Stimulated activated CD4-positive, alpha-beta T cell treated with anti-CD3 and anti-CD28 coated beads, Interleukin-2, amount 100 ng/mL, for 48 hours (primary cell): ENCODE data around the gene BMPR1B.
"Not testable (repeated sequence)": the region's sequence is repeated elsewhere in the genome, so short reads cannot be mapped to it uniquely, and the experiment has no call there.

Source experiments
- DNase-seq, 2 donors: peaks; one replicate each; pipeline ENCODE4 v3.0.0-alpha.2; 2020

The BMPR1B gene

DNA sequence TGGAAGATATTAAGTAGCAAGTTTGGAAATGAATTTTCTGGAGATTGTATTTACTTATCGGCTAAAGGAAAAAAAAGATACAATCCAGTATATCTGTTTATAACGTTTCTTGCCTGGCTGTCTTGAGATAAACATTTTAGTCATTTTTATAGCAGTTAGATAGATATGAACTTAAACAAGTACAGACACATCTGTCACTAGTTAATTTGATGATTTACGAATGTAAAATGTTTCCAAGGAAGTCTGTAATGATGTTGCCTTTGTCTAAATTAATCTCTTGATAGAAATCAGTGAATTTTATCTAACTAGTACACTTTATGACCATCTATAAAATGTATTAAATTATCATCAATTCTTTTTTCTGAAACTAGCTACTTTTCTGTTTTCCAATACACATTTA, 5.7 kb downstream of the BMPR1B start:
- no peak for DNase-seq

DNA sequence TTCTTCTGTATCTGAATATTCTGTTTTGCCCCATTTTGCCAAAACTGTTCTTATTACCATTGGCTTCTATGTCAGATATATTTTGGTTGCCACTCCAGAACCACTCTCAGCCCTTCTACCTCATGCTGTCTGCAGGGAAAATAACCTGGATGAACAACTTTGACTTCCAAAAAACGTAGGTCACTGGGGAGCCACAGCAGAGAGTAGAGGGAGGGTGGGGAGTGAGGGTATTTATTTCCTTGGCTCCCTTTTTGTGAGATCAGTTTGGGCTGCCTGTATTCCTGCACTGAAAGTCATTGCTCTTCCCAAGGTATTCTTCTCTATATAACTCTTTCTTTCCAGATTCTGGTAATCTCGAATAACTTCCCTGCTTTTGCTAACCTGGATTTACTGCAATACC, 6.3 kb downstream of the BMPR1B start:
- DNase-seq = no peak

DNA sequence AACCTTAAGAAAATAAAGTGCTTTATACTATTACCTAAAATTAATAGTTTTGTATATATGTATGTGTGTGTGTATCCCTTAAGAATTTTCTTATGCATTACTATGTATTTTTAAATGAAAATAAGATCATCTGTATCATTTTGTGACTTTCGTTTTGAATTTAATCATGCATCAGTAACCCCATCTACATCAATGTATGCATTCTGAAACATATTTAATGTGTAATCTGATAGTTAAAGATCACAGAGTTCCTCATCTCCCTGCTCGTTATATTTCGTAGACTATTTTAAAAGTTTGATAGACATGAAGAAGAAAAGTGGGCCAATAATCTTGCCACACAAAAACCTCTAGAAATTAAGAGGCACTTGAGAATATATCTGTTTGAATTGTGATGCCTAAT, 7.4 kb downstream of the BMPR1B start:
- no peak for DNase-seq

DNA sequence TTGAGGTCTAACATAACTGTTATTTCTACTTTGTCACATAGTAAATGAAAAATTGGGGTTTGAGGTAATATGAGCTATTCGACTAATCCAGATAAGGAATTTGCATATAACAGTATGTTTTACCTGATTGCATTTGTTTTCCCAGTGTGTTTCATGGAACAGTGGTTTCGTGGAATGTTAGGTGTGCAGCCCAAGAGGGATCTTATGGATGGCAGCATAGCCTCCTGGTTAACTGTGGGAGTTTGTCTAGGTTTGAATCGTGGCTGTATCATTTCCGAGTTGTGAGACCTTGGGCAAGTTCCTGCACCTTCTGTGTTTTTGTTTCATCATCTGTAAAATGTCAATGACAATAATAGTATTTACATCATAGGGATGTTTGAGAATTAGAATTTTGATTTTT, 7.9 kb downstream of the BMPR1B start:
- DNase-seq = no peak

DNA sequence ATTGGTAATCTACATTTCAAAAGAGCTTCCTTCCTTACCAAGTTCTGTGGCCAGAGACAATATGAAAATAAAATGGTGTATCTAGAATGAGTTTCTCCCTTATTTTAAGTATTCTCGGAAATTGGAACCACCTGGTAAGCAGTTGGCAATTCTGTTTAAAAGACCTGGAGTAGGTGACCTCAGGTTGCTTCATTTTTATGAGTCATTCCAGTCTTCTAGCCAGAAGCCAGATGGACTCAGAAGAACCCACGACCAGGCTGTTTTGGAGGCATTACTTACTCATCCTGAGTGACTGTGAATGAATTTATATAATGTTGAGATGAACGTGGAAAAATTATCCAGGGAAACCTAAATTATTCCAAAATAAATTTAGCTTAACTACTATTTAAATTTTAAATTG, 9.1 kb downstream of the BMPR1B start:
- DNase-seq = no peak

DNA sequence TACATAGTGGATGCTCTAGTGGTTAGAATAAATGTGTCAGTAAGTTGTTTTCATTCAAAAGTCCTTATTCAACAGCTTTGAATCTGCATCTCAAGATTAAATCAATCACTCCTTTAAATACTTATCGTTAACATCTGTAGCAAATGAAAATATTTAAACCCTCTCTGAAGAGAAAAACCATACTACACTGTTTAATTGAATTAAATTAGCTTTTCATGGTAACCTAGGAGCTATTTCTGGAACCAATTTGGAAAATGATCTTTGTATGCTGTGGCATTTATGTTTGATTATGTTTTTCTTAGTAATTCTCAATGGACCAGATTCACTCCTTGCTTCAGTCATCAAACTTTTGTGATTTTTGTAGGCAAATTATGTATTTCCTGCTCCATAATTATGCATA, 9.7 kb downstream of the BMPR1B start:
- no peak for DNase-seq

DNA sequence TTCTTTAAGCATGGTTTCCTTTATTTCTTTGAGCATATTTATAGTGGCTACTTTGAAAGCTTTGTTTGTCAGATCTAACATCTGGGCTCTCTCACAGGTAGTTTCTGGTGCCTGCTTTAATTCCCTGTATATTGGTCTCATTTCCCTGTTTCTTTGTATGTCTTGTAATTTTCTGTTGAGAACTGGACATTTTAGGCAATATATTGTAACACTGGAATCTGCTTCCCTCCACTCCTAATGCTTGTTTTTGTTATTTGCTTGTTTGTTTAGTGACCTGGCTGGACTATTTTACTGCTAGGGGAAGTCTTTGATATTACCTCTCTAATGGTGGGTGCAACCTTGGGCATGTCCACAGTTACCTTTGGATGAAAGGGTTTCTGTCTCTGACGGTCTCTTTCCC, 25.0 kb downstream of the BMPR1B start:
- DNase-seq = no peak

DNA sequence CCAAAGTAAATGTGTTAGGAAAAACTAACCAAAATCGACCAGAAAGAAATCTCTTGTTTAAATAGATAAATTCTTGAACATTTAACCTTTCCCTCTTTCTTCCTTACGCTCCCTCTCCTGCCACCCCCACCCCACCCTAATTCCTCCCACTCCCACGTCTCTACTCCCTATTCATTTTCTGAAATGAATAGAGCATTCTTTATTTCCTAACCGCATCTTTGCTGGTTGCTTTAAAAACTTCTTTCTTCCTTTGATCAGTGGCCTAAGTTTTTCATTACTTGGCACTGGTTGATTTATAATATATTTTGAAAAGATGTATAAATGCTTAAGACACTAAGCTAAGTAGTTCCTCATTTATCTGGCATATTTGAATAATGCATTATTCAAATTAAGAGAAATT, 33.9 kb downstream of the BMPR1B start:
- no peak for DNase-seq

DNA sequence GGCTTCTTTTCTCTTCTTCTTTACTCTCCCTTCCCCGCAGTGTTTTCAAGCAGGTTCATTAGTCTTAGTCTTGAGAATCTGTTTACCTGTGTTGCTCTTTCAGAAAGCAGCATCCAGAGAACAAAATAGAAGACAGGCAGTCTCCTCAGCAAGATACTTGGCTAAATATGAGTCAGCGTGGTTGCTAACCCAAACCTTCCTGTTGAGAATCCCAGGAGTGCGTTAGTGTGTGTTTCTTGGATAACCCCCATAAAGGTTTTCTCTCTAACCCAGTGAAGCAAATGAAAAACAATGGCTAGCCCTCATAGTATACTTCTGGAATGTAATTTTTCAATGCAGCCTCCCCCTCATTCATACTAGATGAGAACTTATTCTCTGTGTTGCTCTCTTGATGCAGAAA, 41.1 kb downstream of the BMPR1B start:
- DNase-seq = no peak

DNA sequence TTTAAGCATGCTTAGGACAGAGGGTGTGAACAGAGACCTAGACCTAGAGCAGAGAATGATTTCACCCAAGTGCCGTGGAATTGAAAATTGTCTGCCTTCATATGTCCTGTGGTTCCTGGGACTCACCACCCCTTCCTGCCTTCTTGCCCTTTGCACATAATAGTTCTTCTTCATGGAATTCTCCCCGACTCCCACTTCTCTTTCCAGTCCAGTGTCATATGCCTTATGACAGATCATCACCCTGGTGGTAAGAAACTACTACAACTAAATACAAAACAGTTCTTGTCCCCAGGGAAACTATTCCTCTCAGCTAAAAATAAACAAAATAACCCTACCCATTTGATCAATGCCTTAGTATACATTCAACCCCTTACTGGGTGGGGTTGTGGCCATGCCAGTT, 43.3 kb downstream of the BMPR1B start:
- no peak for DNase-seq

DNA sequence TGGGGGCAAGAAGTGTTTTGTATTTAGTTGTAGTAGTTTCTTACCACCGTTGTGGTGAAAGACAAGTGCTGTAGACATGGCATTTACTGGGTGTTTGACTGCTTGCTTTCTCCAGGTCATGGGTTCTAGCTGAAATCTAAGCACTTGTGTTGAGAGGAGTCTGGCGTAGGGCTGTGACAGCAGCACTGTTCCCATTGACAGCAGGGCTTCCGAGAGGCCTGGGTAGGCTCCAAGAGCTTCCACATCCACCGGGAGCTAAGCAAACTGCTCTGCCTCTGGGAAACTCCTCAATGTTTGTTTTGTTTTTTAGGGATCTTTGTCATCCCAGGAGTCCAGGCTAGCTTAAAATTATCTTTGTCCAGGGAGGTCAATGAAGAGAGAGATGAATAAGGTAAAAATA, 44.3 kb downstream of the BMPR1B start:
- no peak for DNase-seq

DNA sequence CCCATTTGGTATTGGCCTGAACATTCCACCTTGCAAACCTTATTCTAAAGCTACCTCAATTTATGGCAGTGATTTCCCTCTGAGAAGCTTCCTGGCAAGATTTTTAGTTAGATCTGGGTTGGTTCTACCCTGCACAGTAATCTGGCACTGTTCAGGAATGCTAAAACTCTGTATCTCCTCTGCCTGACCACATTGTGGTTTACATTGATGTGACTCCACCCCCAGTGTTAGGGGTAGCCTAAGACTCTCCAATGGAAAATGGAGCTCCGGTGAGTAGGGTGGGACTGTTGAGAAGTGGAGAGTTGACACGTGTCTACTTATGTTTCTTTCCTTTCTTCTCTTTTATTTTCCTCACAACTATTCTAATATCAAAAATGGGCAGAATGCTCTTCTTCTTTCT, 45.4 kb downstream of the BMPR1B start:
- DNase-seq = no peak

DNA sequence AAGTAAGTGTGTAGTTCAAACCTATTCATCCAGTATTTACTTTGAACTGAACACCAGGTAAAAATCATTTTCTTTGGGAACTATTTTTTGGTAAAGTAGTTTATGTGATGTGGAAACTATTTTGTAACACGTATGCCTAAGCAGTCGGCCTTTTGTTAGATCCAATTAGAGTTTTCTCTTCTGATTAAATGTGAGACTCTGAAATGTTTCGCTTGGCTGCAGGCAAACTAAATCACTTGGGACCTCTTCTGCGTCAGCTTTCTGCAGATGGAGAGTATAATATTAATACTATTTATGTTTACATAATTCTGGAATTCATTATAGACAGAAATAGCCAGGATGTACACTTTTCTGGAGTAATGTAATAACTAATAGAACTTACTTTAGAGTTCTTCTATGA, 46.9 kb downstream of the BMPR1B start:
- no peak for DNase-seq

DNA sequence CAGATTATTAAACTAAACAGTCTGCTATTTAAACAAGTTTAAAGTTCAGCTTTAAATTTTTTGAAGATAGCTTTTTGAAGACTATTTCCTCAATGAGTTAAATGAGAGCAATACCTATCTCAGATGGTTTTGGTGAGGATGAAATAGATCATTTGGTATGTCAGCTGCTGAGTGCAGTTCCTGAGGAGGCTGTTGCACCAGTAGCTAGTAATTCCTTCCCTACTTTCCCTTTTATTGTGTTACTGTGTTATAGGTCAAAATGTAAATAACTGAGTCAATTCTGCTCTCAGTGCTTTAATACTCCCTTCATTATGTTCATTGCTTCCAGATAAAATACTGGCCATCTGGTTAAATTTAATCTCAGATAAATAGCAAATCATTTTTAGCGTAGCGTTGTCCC, 48.6 kb downstream of the BMPR1B start:
- DNase-seq = no peak

DNA sequence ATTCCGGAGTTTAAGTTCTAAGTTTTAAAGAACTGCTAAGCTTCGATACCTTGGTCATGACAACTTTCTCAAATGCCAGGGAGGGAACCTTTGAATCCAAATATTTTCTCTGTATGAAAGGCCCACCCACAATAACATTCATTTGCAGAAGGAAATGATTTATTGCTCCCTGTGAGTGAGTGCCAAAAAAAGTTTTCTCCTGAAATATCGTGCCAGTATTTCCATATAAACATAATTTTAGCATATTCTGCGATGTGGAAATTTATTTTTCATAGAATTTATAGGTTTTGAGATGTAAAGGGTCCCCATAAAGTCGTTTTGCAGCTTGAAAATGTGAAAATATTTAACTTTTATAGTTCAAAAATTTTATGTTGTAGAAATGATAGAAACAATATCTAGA, 53.9 kb downstream of the BMPR1B start:
- no peak for DNase-seq

DNA sequence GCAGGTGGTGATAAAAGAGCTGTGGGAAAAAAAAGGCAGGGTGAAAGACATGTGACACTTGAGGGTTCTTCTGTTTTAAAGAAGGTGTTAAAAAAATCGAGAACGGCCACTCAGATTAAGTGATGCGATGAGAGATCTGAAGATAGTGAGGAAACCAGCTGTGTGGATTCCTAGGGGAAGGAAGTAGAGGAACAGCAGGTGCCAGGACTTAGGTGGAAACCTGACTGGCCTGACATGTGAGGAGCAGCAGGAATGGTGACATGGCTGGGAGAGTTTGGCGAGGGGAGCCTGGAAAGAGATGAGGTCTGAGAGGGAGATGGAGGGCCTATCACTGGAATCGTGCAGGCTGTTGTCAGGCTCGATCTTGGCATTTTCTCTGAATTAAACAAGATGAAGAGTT, 55.5 kb downstream of the BMPR1B start:
- DNase-seq = no peak

DNA sequence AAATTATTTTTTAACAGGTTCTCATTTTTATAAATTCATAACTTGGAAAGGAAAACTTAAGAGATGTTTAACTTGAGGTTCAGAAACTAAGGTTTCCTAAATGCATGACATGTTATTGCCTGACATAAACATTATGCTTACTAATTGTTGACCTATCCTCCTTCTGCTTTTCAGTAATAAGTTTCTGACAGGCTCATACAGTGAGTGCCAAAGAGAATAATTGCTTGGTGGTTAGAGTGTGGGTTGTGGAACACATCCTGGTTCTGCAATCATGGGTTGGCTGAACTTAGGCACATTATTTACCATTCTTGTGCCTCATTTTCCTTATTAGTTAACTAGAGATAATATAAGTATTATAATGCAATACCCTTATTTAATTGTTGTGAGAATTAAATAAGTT, 56.5 kb downstream of the BMPR1B start:
- no peak for DNase-seq

DNA sequence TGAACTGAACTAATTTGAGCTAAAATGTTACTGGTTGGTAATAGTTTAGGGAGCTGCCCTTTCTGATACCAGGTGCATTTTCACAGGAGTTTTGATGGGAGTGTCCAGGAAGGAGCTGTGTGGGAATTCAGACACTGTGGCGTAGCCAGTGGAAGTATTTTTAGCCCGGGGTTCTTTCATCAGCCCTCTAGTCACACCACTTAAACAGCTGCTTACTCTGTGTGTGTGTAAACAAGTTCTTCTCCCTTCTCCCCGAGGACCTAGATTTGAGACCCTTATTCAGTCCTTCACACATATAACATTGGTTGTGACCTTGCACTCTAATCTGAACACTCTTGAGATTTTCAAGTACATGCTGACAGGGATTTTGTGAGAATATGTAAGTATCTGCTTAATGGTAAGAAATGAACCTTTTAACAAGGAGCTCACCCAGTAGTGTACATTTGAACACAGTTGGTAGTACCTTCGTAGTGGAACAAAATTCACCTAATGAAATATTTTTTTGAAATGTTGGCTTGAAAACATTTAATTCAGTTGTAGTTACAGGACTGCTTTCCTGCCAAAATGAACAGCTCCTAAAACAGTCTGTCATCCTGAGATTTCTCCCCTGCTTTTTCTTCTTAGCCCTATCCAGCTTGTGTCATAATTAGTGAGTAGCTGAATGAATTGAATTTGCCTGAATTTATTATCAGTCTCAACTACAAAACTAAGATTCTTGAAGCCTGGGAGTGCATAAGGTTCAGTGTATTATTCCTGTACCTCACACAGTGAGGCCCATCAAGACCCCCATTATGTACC, 61.8 kb downstream of the BMPR1B start:
- DNase-seq = no peak

DNA sequence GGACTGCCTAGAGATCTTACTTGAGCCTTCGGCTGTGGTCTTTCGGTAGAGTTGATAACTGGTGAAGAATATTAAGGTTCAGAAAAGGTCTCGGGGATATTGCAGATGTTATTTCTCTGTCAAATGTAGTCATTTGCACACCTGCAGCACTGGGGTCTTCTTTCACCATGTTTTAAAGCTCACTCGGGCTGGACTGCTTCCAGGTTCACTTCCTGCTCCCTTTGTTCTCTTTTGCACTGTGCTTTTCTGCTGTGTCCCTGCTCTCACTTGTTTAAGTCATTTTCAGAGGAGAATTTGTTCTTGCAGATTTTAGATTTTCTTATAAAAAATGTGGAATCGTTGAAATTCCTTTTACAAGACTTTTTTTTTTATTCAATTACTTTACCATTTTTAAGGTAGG, 68.5 kb downstream of the BMPR1B start:
- DNase-seq = no peak

DNA sequence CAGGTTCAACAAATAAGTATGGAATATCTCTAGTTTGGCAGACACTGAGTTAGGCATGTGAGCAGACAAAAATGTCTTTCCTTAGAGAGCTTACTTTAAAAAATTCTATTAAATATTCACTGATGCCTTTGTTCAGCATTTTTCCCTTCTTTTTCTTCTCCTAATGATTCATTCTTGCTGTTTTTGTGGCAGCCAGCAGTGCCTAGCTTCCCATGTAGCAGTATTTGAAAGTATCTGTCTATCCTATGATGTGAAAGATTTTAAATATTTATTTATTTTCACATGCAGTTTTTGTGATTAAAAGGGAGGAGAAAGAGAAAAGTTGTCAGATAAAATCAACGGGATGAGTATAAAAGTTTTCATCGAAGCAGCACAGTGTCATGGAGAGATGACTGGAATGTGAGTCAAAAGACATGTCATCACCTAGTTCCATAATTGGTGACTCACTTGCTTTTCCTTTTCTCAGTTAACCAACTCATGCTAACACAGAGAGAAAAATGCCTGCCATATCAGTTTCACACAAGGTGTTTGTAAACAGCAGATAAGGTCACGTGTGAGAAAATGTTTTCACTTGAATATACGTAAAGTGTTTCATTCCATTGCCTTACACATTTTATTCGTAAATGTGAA, 69.8 kb downstream of the BMPR1B start:
- no peak for DNase-seq

DNA sequence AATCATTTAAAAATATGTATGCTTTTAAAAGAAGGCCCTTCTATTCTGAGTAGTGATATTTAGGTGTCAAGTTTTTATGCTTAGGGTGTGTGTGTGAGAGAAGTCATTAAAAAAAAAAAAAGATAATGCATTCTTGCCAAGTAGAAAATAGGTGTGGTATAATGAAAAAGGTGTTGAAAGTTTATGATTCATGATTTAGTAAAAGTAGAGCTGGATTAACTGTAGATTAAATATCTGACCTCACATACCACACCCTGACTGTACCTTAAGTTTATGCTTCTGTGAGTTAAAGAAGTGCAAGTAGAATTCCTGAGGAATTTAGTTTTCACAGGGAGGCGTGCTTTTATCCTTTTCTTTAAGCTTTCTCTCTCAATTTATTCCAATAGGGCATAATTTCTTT, 71.1 kb downstream of the BMPR1B start:
- DNase-seq = no peak

DNA sequence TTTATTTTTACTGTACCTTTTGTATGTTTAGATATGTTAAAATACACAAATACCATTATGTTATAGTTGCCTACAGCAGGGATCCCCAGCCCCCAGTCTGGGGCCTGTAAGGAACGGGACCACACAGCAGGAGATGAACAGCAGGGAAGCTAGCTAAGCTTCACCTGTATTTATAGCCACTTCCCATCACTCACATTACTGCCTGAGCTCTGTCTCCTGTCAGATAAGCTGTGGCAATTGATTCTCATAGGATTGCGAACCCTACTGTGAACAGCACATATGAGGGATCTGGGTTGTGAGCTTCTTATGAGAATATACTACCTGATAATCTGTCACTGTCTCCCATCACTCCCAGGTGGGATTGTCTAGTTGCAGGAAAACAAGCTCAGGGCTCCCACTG, 73.9 kb downstream of the BMPR1B start:
- no peak for DNase-seq

DNA sequence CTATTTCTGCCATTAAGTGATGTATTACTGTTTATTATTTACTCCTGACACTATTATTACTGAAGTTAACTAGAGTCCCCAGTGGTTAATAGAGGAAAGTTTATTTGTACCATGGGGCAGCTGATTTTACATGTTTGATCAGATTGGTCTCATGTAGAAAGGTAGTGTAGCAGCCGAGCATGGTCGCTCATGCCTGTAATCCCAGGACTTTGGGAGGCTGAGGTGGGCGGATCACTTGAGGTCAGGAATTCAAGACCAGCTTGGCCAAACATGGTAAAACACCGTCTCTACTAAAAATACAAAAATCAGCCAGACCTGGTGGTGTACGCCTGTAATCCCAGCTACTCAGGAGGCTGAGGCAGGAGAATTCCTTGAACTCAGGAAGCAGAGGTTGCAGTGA, 74.6 kb downstream of the BMPR1B start:
- not testable (repeated sequence) for DNase-seq

DNA sequence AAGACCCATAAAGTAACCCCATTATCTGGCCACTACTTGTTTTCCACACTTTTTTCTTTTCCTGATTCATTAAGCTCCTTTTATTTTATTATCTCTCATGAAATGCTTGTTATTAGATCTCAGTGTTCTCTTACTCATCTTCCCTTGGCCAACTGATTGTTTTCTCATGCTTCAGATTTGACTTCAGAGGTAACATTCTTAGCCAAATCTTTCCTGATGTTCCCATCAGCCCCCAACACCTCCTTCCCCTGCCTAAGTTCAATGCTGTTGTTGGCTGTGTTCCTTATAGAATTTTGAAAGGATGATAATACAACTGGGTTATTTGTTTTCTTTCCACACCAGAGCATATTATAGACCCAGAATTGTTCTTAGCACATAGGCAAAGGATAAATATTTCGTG, 75.6 kb downstream of the BMPR1B start:
- no peak for DNase-seq

DNA sequence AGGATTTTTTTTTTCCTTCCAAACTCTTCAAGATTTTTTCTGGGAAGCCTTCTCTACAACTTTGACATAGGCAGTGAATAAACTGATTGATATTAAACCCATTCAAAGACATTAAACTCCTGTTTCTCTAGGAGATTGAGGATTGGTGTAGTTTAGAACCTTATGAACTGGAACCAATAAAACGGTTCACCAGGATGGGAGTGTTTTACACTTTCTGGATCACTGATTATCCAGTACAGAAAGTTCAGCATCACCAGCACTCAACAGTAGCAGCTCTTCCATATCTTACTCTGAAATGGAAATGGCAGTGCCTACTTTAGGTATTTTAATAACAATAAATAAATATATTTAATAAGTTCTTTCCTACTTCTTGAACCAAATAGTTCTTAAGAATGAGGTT, 76.7 kb downstream of the BMPR1B start:
- no peak for DNase-seq
